Stomach (tissue), 9 donors: Measurements from ENCODE around the gene PPP1R37. TPM values are rescaled to one million over a fixed set of nuclear protein-coding genes. Genes with fewer than 3 reads are reported as not detected.

Experiments
- DNase-seq, 2 donors: peaks; one replicate each; pipeline versions ENCODE4 v3.0.0 to v3.0.0-alpha.2; 2013 to 2019
- H3K27ac ChIP-seq, 5 donors: fragments of 200-600 bp in 4 of 5; sonication (generic) in 4 of 5; one replicate each; pipeline ENCODE4 v1.5.1; 2013 to 2019; ENCODE audit warnings: mild to moderate bottlenecking in 1 of 5, moderate library complexity in 1 of 5
- H3K27me3 ChIP-seq, 3 donors: fragments of 200-600 bp; sonication (generic); one replicate each; pipeline ENCODE4 v1.5.1; 2017 to 2019; ENCODE audit warnings: mixed run types in 1 of 3
- H3K36me3 ChIP-seq, 4 donors: fragments of 200-600 bp; sonication (generic); 1 replicate in 3 of 4; 2 replicates in 1 of 4; pipeline ENCODE4 v1.5.1; 2016 to 2019
- H3K4me1 ChIP-seq, 4 donors: fragments of 200-600 bp; sonication (generic); one replicate each; pipeline ENCODE4 v1.5.1; 2016 to 2019
- H3K4me3 ChIP-seq, 4 donors: fragments of 200-600 bp; sonication (generic) in 3 of 4; one replicate each; pipeline ENCODE4 v1.5.1; 2016 to 2019; ENCODE audit warnings: mild to moderate bottlenecking in 1 of 4
- H3K9me3 ChIP-seq, 4 donors: fragments of 200-600 bp; sonication (generic); one replicate each; pipeline ENCODE4 v1.5.1; 2016 to 2019
- CTCF ChIP-seq, 7 experiments: fragments of 450-650 bp in 4 of 7; fragments of 200-600 bp in 3 of 7; sonication (generic) in 3 of 7; IDR thresholded peaks; one replicate each; pipeline ENCODE4 v1.5.1; 2016 to 2019; ENCODE audit warnings: antibody characterized with exemption in 7 of 7, control low read depth in 2 of 7, mild to moderate bottlenecking in 1 of 7
- EP300 ChIP-seq: sonication (generic); formaldehyde crosslinking; IDR thresholded peaks from one replicate; pipeline ENCODE4 v1.6.1; 2017; ENCODE audit warnings: antibody characterized with exemption
- POLR2A ChIP-seq, 4 donors: fragments of 450-650 bp; IDR thresholded peaks; one replicate each; pipeline ENCODE4 v1.6.1; 2016; ENCODE audit warnings: antibody characterized with exemption in 4 of 4, control low read depth in 2 of 4, mild to moderate bottlenecking in 1 of 4, moderate library complexity in 1 of 4
- POLR2AphosphoS5 ChIP-seq, 3 donors: sonication (generic); formaldehyde crosslinking; IDR thresholded peaks; one replicate each; pipeline ENCODE4 v1.6.1; 2016; ENCODE audit warnings: antibody characterized with exemption in 3 of 3
- WGBS, 5 donors: extraction: QIAGEN DNeasy Blood & Tissue Kit in 3 of 5; methylation state at CpG; one replicate each; pipeline versions ENCODE4 v1.1.5 to v1.1.7; 2013 to 2018; 5-methylcytosine and 5-hydroxymethylcytosine counted together
- intact Hi-C: fragments of 100-400 bp; cut with DNase I; formaldehyde crosslinking; loops from one replicate; pipeline ENCODE4 v1.15.1; 2023; ENCODE audit warnings: low total_unique reads
- polyA plus RNA-seq, 3 donors: library from polyadenylated mRNA; stranded (reverse); fragments of 200-250 nt; gene quantifications; one replicate each; pipeline ENCODE4 v1.2.3, GENCODE V29; 2013
- total RNA-seq, 5 donors: library from RNA; depleted of rRNA; stranded (reverse); fragments of >200 nt; gene quantifications; one replicate each; pipeline versions ENCODE4 v1.1.0 to v1.2.3, GENCODE V29; 2014 to 2016
- donor health status: healthy with polysubstance abuse.
- donor health status: Bipolar disorder and iron deficiency.
- donor health status: healthy.

Gene PPP1R37
- total and polyA plus RNA-seq, 8 donors: 25.7 to 268 (median 53.9) TPM

GRCh38 chr19:45119582-45119981 lies 26.6 kb downstream of the PPP1R37 start:
- 39 to 73% (median 55%) methylated on average over 6 of the region's 6 CpGs for WGBS, 5 donors
- TF ChIP-seq POLR2A (IDR thresholded peaks at IDR 0.05) (no peak), CTCF (IDR thresholded peaks at IDR 0.05) (no peak), POLR2AphosphoS5 (IDR thresholded peaks at IDR 0.05) (no peak), EP300 (no peak)
- Histone ChIP-seq H3K27ac (no peak overlapping the region), H3K4me3 (no peak overlapping the region), H3K4me1 (peaks cover 74 to 100% (median 97%) of the 10 kb centered on the region in 4 donors), H3K36me3 (peaks cover 0 to 10% (median 0%) of the 10 kb centered on the region in 4 donors), H3K9me3 (no peaks in the 10 kb centered on the region), H3K27me3 (no peaks in the 10 kb centered on the region)
- intact Hi-C loops: no loop called here
- no peak for DNase-seq

DNA sequence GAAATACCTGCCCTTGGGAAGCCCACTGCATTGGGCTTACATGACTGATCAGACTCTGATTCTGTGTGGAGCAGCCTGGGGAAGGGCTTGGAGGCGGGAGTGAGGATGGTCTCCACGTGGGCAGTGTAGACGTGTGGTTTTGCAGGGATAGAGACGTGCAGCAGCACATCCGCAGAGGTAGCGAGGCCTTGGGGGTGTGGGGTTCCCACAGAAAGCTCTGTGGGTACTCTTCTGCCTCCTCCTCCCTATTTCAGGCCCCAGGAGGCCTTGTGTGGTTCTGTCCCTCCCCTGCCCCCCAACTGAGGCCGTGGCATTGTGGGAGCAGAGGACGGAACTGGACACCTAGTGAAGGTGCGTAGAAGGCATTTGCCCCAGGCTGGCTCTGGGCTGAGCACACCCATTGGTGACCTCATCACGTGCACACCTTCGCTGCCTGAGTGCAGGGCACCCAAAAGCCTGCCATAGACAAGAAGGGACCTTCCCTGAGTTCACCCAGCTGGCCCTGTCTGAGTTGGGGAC lies 28.9 kb downstream of the PPP1R37 start:
- Histone ChIP-seq H3K27ac (peak overlapping the region in 3 of 5 donors; percentile 10 to 40 (median 26)), H3K4me1 (peaks cover 64 to 97% (median 89%) of the 10 kb centered on the region in 4 donors)

GRCh38 chr19:45122832-45123231 lies 29.9 kb downstream of the PPP1R37 start:
- no peak overlapping the region for H3K4me3 ChIP-seq
- intact Hi-C loops: no loop called here
- H3K27me3 ChIP-seq: no peaks in the 10 kb centered on the region
- peak overlapping the region in 2 of 5 donors; percentile 26 to 40 for H3K27ac ChIP-seq
- H3K9me3 ChIP-seq: no peaks in the 10 kb centered on the region
- H3K36me3 ChIP-seq: peaks cover 0 to 10% (median 0%) of the 10 kb centered on the region in 4 donors
- WGBS, 5 donors: 55 to 75% (median 65%) methylated on average over 6 of the region's 6 CpGs
- H3K4me1 ChIP-seq: peaks cover 55 to 87% (median 81%) of the 10 kb centered on the region in 4 donors
- no peak for TF ChIP-seq POLR2A (IDR thresholded peaks at IDR 0.05)
- TF ChIP-seq POLR2AphosphoS5 (IDR thresholded peaks at IDR 0.05): no peak
- TF ChIP-seq CTCF (IDR thresholded peaks at IDR 0.05): no peak
- TF ChIP-seq EP300: no peak
- no peak for DNase-seq

More for the DNA sequence above, 28.9 kb downstream of the PPP1R37 start:
- Histone ChIP-seq H3K9me3 (no peaks in the 10 kb centered on the region), H3K36me3 (peaks cover 0 to 10% (median 0%) of the 10 kb centered on the region in 4 donors), H3K27me3 (no peaks in the 10 kb centered on the region), H3K4me3 (no peak overlapping the region)
- intact Hi-C loops: no loop called here
- no peak for DNase-seq
- TF ChIP-seq POLR2A (IDR thresholded peaks at IDR 0.05) (no peak), EP300 (no peak), CTCF (IDR thresholded peaks at IDR 0.05) (no peak), POLR2AphosphoS5 (IDR thresholded peaks at IDR 0.05) (no peak)
- 62 to 75% (median 67%) methylated on average over 11 of the region's 11 CpGs for WGBS, 5 donors

DNA sequence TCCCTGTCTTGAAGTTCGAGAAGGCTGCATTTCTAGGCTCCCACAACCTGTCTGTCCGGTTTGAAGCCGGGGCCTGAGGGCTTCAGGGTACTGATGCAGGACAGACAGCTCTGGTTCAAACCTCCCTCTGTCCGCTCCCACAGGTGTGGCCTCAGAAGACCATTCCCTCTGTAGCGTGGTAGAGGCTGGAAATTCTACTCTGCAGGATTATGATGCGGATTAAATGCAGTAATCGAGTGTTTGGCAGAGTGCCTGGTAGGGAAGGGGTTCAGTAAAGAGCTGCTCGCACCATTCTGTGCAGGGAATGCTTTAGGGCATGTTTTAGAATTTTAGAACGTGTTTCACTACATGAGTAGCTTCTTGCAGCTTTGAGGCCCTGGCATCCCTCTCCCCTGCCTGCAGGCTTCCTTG lies 30.5 kb downstream of the PPP1R37 start:
- intact Hi-C loops: no loop called here
- 26 to 47% (median 35%) methylated on average over 9 of the region's 9 CpGs for WGBS, 5 donors
- no peak for TF ChIP-seq POLR2AphosphoS5 (IDR thresholded peaks at IDR 0.05)
- no peak for TF ChIP-seq CTCF (IDR thresholded peaks at IDR 0.05)
- TF ChIP-seq POLR2A (IDR thresholded peaks at IDR 0.05): no peak
- no peak for TF ChIP-seq EP300
- peak; percentile 64 to 65 for DNase-seq
- peak overlapping the region in 2 of 5 donors; percentile 15 to 26 for H3K27ac ChIP-seq
- no peaks in the 10 kb centered on the region for H3K27me3 ChIP-seq
- H3K4me1 ChIP-seq: peaks cover 49 to 84% (median 75%) of the 10 kb centered on the region in 4 donors
- H3K9me3 ChIP-seq: no peaks in the 10 kb centered on the region
- H3K36me3 ChIP-seq: peaks cover 0 to 13% (median under 1%) of the 10 kb centered on the region in 4 donors
- no peak overlapping the region for H3K4me3 ChIP-seq
